Glutamatergic neuron (in vitro differentiated cells): ENCODE results near the gene CHD6. TPM values are rescaled to one million over a fixed set of nuclear protein-coding genes. Genes with fewer than 3 reads are reported as not detected.

ENCODE experiments used
- DNase-seq: peaks from one replicate; pipeline ENCODE4 v3.0.0; 2022
- H3K27ac Mint-ChIP-seq: one replicate; pipeline ENCODE4 v1.8.0; 2020; ENCODE audit warnings: mild to moderate bottlenecking, mixed read lengths, inconsistent platforms; ENCODE audit not compliant: unreplicated experiment
- H3K27me3 Mint-ChIP-seq: one replicate; pipeline ENCODE4 v1.8.0; 2020; ENCODE audit warnings: mild to moderate bottlenecking, moderate library complexity, mixed read lengths, inconsistent platforms; ENCODE audit not compliant: unreplicated experiment
- H3K36me3 Mint-ChIP-seq: one replicate; pipeline ENCODE4 v1.8.0; 2020; ENCODE audit warnings: mild to moderate bottlenecking, mixed read lengths, inconsistent platforms; ENCODE audit not compliant: unreplicated experiment
- H3K4me1 Mint-ChIP-seq: one replicate; pipeline ENCODE4 v1.8.0; 2020; ENCODE audit warnings: mild to moderate bottlenecking, low read depth, mixed read lengths, inconsistent platforms; ENCODE audit not compliant: unreplicated experiment
- H3K4me3 Mint-ChIP-seq: one replicate; pipeline ENCODE4 v1.8.0; 2020; ENCODE audit warnings: mild to moderate bottlenecking, mixed read lengths, inconsistent platforms; ENCODE audit not compliant: unreplicated experiment
- H3K9me3 Mint-ChIP-seq: one replicate; pipeline ENCODE4 v1.8.0; 2020; ENCODE audit warnings: mild to moderate bottlenecking, moderate library complexity, mixed read lengths, inconsistent platforms; ENCODE audit not compliant: unreplicated experiment
- total RNA-seq: library from RNA; stranded (reverse); fragmentation: NEBNext Ultra II Directional; extraction: Animal tissue kit (Norgen Biotek cat#: 25700); gene quantifications from one replicate; pipeline ENCODE4 v1.2.1, GENCODE V29; 2021; ENCODE audit not compliant: unreplicated experiment
- TF ChIP-seq, protein P1 (sequence below): fragments of 200-600 bp; sonication (generic); IDR thresholded peaks from one replicate; pipeline ENCODE4 v1.5.0; 2021; ENCODE audit not compliant: partially characterized antibody, unreplicated experiment

CHD6 gene
- total RNA-seq, 1 donor from 2014 or later = 85.6 TPM

DNA sequence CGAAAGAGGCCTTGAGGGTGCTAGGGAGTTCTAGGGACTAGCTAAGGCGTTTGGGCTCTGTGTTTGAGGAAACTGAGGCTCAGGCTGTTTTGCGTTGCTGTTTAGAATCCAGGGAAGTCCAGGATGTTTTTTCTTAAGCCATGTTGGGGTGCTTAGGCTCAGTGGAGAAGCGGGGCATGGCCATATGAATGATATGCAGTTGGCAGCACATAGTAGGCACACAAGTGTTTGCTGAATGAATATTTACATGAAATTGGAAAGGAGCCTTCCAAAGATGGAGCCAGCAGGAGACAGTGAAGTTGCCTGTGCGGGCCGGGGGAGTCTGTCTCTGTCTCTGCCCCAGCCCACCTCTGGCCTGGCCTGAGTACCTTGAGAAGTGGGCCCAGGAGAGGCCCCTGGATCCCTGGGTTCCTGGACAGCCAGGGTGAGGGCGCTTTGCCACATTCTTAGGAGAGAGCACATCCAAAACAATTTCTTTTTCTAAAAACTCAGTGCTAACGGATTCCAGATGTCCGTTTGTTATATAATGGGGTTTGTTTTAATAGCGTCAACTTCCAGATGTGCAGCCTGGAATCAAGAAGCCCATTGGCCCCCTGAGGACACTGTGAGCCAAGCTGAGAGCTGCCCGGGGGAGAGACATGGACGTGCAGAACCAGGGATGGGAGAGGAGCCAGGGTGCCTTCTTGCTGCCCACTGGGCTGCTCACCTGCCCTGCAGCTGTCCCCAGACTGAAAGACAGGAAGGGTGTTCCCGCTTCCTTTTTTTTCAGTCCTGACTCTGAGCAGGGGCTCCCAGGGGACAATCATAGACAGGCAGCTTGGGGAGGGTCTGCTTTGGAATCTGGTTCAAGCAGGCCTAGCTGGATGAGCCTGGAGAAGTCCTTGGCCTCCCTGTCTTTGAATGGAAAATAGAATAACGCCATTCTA, 231.4 kb downstream of the CHD6 start:
- TF ChIP-seq, protein P1, sequence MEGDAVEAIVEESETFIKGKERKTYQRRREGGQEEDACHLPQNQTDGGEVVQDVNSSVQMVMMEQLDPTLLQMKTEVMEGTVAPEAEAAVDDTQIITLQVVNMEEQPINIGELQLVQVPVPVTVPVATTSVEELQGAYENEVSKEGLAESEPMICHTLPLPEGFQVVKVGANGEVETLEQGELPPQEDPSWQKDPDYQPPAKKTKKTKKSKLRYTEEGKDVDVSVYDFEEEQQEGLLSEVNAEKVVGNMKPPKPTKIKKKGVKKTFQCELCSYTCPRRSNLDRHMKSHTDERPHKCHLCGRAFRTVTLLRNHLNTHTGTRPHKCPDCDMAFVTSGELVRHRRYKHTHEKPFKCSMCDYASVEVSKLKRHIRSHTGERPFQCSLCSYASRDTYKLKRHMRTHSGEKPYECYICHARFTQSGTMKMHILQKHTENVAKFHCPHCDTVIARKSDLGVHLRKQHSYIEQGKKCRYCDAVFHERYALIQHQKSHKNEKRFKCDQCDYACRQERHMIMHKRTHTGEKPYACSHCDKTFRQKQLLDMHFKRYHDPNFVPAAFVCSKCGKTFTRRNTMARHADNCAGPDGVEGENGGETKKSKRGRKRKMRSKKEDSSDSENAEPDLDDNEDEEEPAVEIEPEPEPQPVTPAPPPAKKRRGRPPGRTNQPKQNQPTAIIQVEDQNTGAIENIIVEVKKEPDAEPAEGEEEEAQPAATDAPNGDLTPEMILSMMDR = no peak
- H3K4me1 Mint-ChIP-seq = peaks cover 3% of the 10 kb centered on the region
- peaks cover 2% of the 10 kb centered on the region for H3K9me3 Mint-ChIP-seq
- no peaks in the 10 kb centered on the region for H3K36me3 Mint-ChIP-seq
- no peak for DNase-seq
- H3K27ac Mint-ChIP-seq = no peak overlapping the region
- no peak overlapping the region for H3K4me3 Mint-ChIP-seq
- peaks cover 5% of the 10 kb centered on the region for H3K27me3 Mint-ChIP-seq

DNA sequence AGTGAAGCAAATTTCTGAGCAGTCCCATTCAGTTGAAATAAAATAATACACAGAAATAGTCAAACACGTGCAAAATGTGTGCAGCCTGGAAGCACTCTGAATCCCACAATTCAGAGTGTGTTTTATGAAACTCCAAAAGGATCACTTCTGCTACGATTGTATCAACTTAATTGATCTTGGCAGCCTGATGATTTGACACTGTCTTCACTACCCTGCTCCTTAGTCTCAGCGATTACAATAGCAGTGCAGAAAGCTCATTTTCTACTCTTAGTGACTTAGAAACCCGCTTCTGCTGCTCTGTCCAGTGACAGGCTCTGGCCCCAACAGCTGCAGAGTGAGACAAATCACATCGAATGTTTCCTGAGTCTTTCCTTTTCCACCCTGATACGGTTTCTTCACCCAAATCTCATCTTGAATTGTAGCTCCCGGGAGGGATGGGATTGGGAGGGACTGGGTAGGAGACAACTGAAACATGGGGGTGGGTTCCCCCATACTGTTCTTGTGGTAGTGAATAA, 235.3 kb downstream of the CHD6 start:
- Mint-ChIP-seq H3K4me3 (no peak overlapping the region), H3K27ac (no peak overlapping the region), H3K9me3 (peaks cover 4% of the 10 kb centered on the region), H3K4me1 (no peaks in the 10 kb centered on the region), H3K36me3 (no peaks in the 10 kb centered on the region), H3K27me3 (peaks cover 5% of the 10 kb centered on the region)
- TF ChIP-seq, protein P1 = no peak
- no peak for DNase-seq

DNA sequence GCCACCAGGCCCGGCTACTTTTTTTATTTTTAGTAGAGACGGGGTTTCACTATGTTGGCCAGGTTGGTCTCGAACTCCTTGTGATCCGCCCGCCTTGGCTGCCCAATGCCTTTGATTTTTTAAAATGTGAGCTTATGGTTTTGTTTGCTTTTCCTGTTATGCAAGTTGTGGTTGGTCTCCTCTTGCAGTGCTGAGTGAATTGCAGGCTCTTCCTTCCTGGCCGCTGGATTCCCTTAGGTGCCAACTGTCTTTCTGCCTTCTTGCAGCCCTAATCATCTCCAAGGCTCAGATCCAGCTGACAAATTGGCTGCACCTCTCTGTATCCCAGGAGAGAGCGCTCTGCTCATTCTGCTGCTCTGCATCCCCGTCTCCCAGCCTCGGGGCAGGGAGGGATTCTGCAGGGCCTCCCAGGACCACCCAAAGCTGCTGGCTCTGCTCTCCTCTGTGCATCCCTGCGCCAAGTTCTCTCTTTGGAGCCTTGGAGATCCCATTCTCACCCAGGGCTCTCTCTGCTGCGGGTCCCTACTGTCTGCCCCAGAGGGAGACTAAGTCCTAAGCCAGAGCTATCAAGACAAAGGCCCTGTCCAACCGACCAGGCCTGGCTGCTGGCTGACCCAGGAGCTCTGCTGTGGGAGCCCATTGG, 237.5 kb downstream of the CHD6 start:
- Mint-ChIP-seq H3K36me3 (no peaks in the 10 kb centered on the region), H3K9me3 (peaks cover 2% of the 10 kb centered on the region), H3K4me3 (no peak overlapping the region), H3K27ac (no peak overlapping the region), H3K27me3 (peaks cover 9% of the 10 kb centered on the region), H3K4me1 (no peaks in the 10 kb centered on the region)
- DNase-seq = no peak
- TF ChIP-seq, protein P1 = no peak

DNA sequence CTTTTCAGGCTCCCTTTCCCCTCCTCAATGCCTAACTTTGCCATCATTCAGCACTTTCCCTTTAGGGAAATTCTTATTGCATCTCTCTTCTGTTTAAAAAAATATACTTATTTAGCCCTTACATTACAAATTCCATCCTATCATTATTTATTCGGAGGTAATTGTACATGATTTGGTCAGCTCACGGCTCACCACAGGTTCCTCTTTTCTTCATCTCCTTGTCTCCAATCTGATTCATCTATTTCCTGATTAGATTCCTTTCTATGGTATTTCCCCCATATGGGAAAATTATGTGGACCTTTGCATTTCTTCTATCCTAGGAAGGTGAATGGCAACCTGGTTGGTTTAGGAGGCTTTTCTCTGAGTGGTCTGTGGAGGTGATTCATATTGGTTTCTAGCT, 238.6 kb downstream of the CHD6 start:
- H3K4me3 Mint-ChIP-seq = no peak overlapping the region
- no peak overlapping the region for H3K27ac Mint-ChIP-seq
- no peaks in the 10 kb centered on the region for H3K4me1 Mint-ChIP-seq
- TF ChIP-seq, protein P1 = no peak
- peaks cover 3% of the 10 kb centered on the region for H3K9me3 Mint-ChIP-seq
- no peak for DNase-seq
- H3K36me3 Mint-ChIP-seq = no peaks in the 10 kb centered on the region
- H3K27me3 Mint-ChIP-seq = peaks cover 9% of the 10 kb centered on the region

DNA sequence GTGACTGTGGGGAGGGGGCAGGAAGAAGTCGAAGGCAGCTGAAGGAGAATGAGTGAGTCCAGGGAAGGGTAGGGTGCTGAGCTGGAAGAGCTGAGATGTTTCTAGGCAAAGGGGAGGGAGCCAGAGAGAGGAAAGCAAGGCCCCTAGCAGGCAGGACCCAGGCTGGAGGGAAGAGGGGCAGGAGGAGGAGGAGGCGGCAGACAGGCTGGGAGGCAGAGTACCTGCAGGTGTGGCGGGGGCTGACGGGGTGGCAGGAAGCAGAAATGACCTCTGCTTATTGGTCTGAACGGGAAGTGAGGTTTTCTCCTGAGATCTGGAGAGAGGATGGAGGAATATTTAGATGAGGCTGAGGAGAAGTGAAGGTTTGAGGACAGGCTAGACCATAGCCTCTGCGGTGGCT, 240.9 kb downstream of the CHD6 start:
- no peaks in the 10 kb centered on the region for H3K4me1 Mint-ChIP-seq
- peaks cover 11% of the 10 kb centered on the region for H3K27me3 Mint-ChIP-seq
- H3K36me3 Mint-ChIP-seq = peaks cover 5% of the 10 kb centered on the region
- DNase-seq = no peak
- H3K9me3 Mint-ChIP-seq = peaks cover 3% of the 10 kb centered on the region
- no peak overlapping the region for H3K27ac Mint-ChIP-seq
- TF ChIP-seq, protein P1 = no peak
- no peak overlapping the region for H3K4me3 Mint-ChIP-seq
